Liver (tissue), 9 donors: ENCODE results near the gene FSD2. TPM values are rescaled to one million over a fixed set of nuclear protein-coding genes. Genes with fewer than 3 reads are reported as not detected.

Source experiments
- DNase-seq: peaks from one replicate; pipeline ENCODE4 v3.0.0-alpha.2; 2017; ENCODE audit warnings: low spot score
- H3K27ac ChIP-seq, 2 donors: one replicate each; pipeline ENCODE4 v1.7.0; 2013; ENCODE audit warnings: inconsistent platforms in 2 of 2, low read length in 2 of 2, control low read depth in 1 of 2, low read depth in 1 of 2, mild to moderate bottlenecking in 1 of 2
- H3K27me3 ChIP-seq, 4 donors: one replicate each; pipeline versions ENCODE4 v1.6.1 to v1.7.0; 2013; ENCODE audit warnings: low read length in 3 of 4, inconsistent platforms in 1 of 4, mild to moderate bottlenecking in 1 of 4, moderate library complexity in 1 of 4; ENCODE audit not compliant: control insufficient read depth in 4 of 4, insufficient read depth in 4 of 4
- H3K36me3 ChIP-seq, 4 donors: one replicate each; pipeline versions ENCODE4 v1.6.1 to v1.7.0; 2013; ENCODE audit warnings: low read length in 3 of 4, mild to moderate bottlenecking in 3 of 4, low read depth in 1 of 4, moderate library complexity in 1 of 4; ENCODE audit not compliant: control insufficient read depth in 4 of 4, insufficient read depth in 3 of 4
- H3K4me1 ChIP-seq, 4 donors: one replicate each; pipeline versions ENCODE4 v1.6.1 to v1.7.0; 2013; ENCODE audit warnings: low read length in 3 of 4, mild to moderate bottlenecking in 3 of 4, moderate library complexity in 1 of 4; ENCODE audit not compliant: control insufficient read depth in 4 of 4, insufficient read depth in 4 of 4
- H3K4me3 ChIP-seq, 3 donors: one replicate each; pipeline versions ENCODE4 v1.6.1 to v1.7.0; 2013; ENCODE audit warnings: low read length in 3 of 3, control low read depth in 1 of 3, low read depth in 1 of 3, mild to moderate bottlenecking in 1 of 3
- H3K9ac ChIP-seq, 2 donors: one replicate each; pipeline ENCODE4 v1.7.0; 2013; ENCODE audit warnings: low read length in 2 of 2, mild to moderate bottlenecking in 2 of 2, moderate library complexity in 2 of 2, control low read depth in 1 of 2, low read depth in 1 of 2
- H3K9me3 ChIP-seq, 4 donors: one replicate each; pipeline versions ENCODE4 v1.6.1 to v1.7.0; 2013; ENCODE audit warnings: low read length in 3 of 4; ENCODE audit not compliant: control insufficient read depth in 4 of 4
- CTCF ChIP-seq: fragments of 150-350 bp; IDR thresholded peaks from 2 replicates; pipeline ENCODE4 v1.5.1; 2017; ENCODE audit warnings: improper control_type of control experiment, low read depth, low read length; ENCODE audit not compliant: missing input control
- EGR1 ChIP-seq, 2 donors: IDR thresholded peaks; 2 replicates each; pipeline ENCODE4 v1.6.1; 2016 to 2018; ENCODE audit warnings: antibody characterized with exemption in 2 of 2, low read depth in 2 of 2
- FOXA1 ChIP-seq: IDR thresholded peaks from 2 replicates; pipeline ENCODE4 v1.6.1; 2016; ENCODE audit warnings: antibody characterized with exemption
- FOXA2 ChIP-seq: IDR thresholded peaks from 2 replicates; pipeline ENCODE4 v1.6.1; 2016; ENCODE audit warnings: antibody characterized with exemption
- GABPA ChIP-seq, 2 donors: IDR thresholded peaks in 1 of 2; conservative IDR thresholded peaks in 1 of 2; 2 replicates each; pipeline ENCODE4 v1.6.1; 2016; ENCODE audit warnings: antibody characterized with exemption in 2 of 2, mild to moderate bottlenecking in 1 of 2, moderate library complexity in 1 of 2
- HNF4A ChIP-seq, 2 donors: conservative IDR thresholded peaks; 2 replicates each; pipeline ENCODE4 v1.6.1; 2016; ENCODE audit warnings: antibody characterized with exemption in 2 of 2, mild to moderate bottlenecking in 2 of 2
- HNF4G ChIP-seq: IDR thresholded peaks from 2 replicates; pipeline ENCODE4 v1.6.1; 2016; ENCODE audit warnings: antibody characterized with exemption
- JUND ChIP-seq, 2 donors: IDR thresholded peaks; 2 replicates each; pipeline ENCODE4 v1.6.1; 2016; ENCODE audit warnings: antibody characterized with exemption in 2 of 2
- NR2F2 ChIP-seq: IDR thresholded peaks from 2 replicates; pipeline ENCODE4 v1.6.1; 2016; ENCODE audit warnings: antibody characterized with exemption
- RAD21 ChIP-seq, 2 donors: IDR thresholded peaks; 2 replicates each; pipeline ENCODE4 v1.6.1; 2016; ENCODE audit warnings: antibody characterized with exemption in 2 of 2, mild to moderate bottlenecking in 2 of 2
- REST ChIP-seq: IDR thresholded peaks from 2 replicates; pipeline ENCODE4 v1.6.1; 2016; ENCODE audit warnings: antibody characterized with exemption, mild to moderate bottlenecking
- RXRA ChIP-seq, 2 donors: IDR thresholded peaks; 2 replicates each; pipeline ENCODE4 v1.6.1; 2017 to 2018; ENCODE audit warnings: antibody characterized with exemption in 2 of 2, mild to moderate bottlenecking in 1 of 2
- SP1 ChIP-seq: IDR thresholded peaks from 2 replicates; pipeline ENCODE4 v1.6.1; 2018; ENCODE audit warnings: antibody characterized with exemption, mild to moderate bottlenecking
- TAF1 ChIP-seq: conservative IDR thresholded peaks from 2 replicates; pipeline ENCODE4 v1.6.1; 2016; ENCODE audit warnings: antibody characterized with exemption, mild to moderate bottlenecking
- YY1 ChIP-seq: IDR thresholded peaks from 2 replicates; pipeline ENCODE4 v1.6.1; 2016; ENCODE audit warnings: antibody characterized with exemption, mild to moderate bottlenecking
- ZBTB33 ChIP-seq: IDR thresholded peaks from 2 replicates; pipeline ENCODE4 v1.6.1; 2016; ENCODE audit warnings: antibody characterized with exemption
- WGBS: extraction: QIAGEN DNeasy Blood & Tissue Kit; methylation state at CpG from one replicate; pipeline ENCODE4 v1.1.7; 2013; 5-methylcytosine and 5-hydroxymethylcytosine counted together
- polyA plus RNA-seq, 2 donors: library from polyadenylated mRNA; stranded (reverse) in 1 of 2; unstranded in 1 of 2; fragments of 200-250 nt in 1 of 2; fragments of >200 nt in 1 of 2; fragmentation: Nextera tagmentation in 1 of 2; extraction: Ambion mirVana in 1 of 2; gene quantifications; one replicate each; pipeline versions ENCODE4 v1.2.1 to v1.2.3, GENCODE V29; 2013 to 2015
- total RNA-seq, 2 donors: library from RNA; depleted of rRNA; stranded (reverse); fragments of >200 nt; gene quantifications; one replicate each; pipeline ENCODE4 v1.2.3, GENCODE V29; 2014
- TF ChIP-seq, protein P1 (sequence below): IDR thresholded peaks from 2 replicates; pipeline ENCODE4 v1.6.1; 2016; ENCODE audit warnings: antibody characterized with exemption
- TF ChIP-seq, protein P2 (sequence below): IDR thresholded peaks from 2 replicates; pipeline ENCODE4 v1.6.1; 2016; ENCODE audit warnings: antibody characterized with exemption
- donor health status: healthy.
- donor health status: healthy.
- donor health status: healthy.
- donor health status: healthy.
- donor health status: healthy.

Gene FSD2
- total and polyA plus RNA-seq, 4 donors: under 0.01 to 0.10 (median 0.05) TPM; not detected in 1

DNA sequence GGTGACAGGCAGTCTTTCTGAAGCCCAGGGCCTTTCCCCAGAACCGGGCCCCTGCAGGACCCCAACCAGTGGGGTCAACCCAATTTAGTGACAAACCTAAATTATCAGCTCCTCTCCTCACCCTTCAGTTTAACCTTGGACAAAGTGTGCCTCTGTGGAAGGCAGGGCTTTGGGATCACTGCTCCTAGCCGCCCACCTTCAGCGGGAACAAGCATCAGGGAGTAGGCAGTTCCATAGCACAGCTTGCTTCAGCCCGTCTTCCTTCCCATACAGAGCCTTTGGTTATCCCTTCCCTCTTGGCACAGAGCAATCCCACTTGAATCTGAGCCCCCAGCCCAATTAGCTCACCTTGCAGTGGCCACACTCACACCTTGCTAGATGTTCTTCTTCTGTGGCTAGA, 90.9 kb downstream of the FSD2 start (continued):
- TF ChIP-seq CTCF (no peak), TAF1 (no peak), JUND (IDR thresholded peaks at IDR 0.05) (no peak), RAD21 (IDR thresholded peaks at IDR 0.05) (no peak)

DNA sequence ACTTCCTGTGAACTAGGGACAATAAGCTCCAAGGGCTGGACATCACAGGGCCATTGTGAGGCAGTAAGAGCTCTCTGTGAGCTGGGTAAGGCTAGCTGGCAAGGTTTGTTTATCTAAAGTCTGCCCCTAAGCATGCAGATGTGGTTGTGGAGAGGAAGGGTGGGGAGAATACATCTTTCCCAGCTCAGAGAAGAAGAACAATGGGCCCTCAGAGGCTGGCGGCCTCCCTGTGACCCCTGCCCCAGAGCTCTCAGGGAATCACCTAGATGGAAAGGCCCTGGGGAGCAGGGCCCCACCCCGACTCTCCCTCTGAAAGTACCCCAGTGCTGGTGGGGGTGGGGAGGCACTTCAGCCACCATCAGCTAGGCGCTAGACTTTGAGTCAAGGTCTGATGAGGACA, 91.9 kb downstream of the FSD2 start:
- Histone ChIP-seq H3K36me3 (no peaks in the 10 kb centered on the region), H3K4me3 (no peak overlapping the region), H3K27ac (no peak overlapping the region), H3K9ac (no peak overlapping the region), H3K4me1 (peaks cover 6 to 10% (median 10%) of the 10 kb centered on the region in 4 donors), H3K9me3 (no peaks in the 10 kb centered on the region), H3K27me3 (peaks cover 0 to 2% (median 0%) of the 10 kb centered on the region in 4 donors)
- DNase-seq: no peak
- TF ChIP-seq RXRA (IDR thresholded peaks at IDR 0.05) (no peak), FOXA2 (no peak), HNF4A (conservative IDR thresholded peaks at IDR 0.05) (no peak), YY1 (no peak), GABPA (IDR thresholded peaks at IDR 0.05 in 1 of 2, conservative IDR thresholded peaks at IDR 0.05 in 1 of 2) (no peak), JUND (IDR thresholded peaks at IDR 0.05) (no peak), SP1 (no peak), RAD21 (IDR thresholded peaks at IDR 0.05) (no peak), HNF4G (no peak), NR2F2 (no peak), ZBTB33 (no peak), EGR1 (IDR thresholded peaks at IDR 0.05; ENCODE audit: low read depth in 2 of 2) (no peak), CTCF (no peak), REST (no peak), FOXA1 (no peak), TAF1 (no peak)
- TF ChIP-seq, protein P1, sequence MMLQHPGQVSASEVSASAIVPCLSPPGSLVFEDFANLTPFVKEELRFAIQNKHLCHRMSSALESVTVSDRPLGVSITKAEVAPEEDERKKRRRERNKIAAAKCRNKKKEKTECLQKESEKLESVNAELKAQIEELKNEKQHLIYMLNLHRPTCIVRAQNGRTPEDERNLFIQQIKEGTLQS: no peak
- TF ChIP-seq, protein P2, sequence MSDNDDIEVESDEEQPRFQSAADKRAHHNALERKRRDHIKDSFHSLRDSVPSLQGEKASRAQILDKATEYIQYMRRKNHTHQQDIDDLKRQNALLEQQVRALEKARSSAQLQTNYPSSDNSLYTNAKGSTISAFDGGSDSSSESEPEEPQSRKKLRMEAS: no peak
- WGBS: 72% methylated on average over 3 of the region's 3 CpGs
